Forelimb muscle (tissue), 1 donor: Measurements from ENCODE around the gene TTC28. TPM values are rescaled to one million over a fixed set of nuclear protein-coding genes. Genes with fewer than 3 reads are reported as not detected.

Experiments used
- DNase-seq: peaks from one replicate; pipeline ENCODE4 v3.0.0-alpha.2; 2013; ENCODE audit warnings: low read depth
- polyA plus RNA-seq: library from polyadenylated mRNA; unstranded; fragments of 120-200 nt; gene quantifications from one replicate; pipeline ENCODE4 v1.2.1, GENCODE V29; 2013; ENCODE audit not compliant: insufficient read length

Gene TTC28
- polyA plus RNA-seq, 1 donor: 24.9 TPM

DNA sequence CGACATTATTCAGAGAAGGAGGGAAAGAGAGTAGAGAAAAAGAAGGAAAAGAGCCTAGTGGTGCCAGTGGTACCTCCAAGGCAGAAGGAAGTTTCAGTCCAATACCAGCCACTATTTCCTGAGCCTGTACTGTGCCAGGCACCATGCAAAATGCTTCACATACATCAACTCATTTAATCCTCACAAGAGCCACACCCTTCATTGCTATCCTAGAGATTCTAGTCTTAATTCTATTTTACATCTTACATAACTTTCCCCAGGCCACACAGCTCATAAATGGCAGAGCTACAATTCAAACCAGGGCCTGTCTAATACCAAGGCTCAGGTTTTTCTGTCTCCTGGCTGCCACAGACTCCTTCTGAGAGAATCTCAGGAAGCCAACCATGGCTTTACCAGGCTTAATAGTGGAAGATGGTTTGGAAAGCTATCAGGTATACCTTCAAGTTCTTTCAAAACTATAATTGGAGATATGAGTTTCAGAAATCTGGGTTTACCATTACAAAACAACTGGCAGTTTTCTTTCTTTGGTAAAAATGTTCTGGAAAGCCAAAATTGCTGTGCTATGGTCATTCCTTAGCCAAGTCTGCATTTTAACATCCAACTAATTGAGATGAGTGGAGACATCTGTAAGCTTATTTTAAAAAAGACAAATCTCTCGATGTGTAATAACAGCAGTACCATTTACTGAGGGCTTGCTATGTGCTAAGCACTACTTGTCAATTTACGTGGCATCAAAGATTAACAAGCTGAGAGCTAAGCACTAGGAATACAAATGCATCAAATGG is 535.5 kb downstream of the TTC28 start:
- DNase-seq: no peak

DNA sequence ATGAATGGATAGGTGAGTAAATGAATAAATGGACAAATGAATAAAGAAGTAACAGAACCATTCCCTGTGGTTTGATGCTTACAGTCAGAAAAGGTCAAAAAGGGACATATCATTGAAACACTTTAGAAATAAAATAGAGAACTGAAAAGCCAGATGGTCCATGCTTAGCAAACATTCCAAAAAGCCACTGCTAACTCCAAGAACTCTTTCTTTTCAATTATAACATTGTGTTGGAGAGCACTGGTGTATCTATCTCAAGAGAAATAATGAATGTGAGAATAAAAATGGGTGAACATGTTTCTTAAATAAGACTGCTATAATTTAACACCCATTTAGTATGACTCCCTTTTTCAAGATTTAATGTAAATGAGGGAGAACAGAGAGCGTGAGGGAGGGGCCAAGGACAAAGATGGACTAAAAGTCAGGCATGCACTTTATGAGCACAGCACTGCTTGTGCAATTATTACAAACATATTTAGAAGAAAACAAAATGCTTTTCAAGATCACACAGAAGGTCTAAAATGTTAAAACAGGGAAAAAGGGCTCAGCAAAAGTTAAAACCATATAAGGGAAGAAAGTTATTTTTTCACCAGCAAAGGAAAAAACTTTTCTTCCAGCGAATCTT is 536.3 kb downstream of the TTC28 start:
- no peak for DNase-seq

DNA sequence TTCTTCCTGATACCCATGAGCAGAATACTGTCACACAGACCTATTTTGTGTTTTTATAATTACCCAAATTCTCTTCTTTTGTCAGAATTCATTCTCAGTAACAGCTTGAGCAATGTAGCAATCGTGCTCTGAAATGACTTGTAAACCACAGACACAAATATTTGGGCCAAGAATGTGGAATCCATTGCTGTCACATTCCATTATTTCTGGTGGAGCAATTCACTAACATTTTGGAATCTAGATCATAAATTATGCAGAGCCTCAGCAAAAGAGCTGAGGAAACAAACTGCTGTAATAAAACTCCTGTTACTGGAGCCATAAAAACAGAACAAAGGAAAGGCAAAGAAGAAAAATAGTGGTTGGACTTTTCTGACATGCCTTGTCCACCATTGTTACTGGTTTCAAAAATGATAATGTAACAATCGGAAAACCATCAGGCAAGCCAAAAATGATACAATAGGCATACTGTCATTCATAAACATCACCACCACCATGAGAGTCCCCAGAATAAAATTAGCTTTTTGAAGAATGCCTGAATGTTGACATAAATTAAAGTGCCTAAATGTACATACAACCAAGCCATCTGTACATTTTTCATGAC is 537.2 kb downstream of the TTC28 start:
- DNase-seq: peak; percentile 61

DNA sequence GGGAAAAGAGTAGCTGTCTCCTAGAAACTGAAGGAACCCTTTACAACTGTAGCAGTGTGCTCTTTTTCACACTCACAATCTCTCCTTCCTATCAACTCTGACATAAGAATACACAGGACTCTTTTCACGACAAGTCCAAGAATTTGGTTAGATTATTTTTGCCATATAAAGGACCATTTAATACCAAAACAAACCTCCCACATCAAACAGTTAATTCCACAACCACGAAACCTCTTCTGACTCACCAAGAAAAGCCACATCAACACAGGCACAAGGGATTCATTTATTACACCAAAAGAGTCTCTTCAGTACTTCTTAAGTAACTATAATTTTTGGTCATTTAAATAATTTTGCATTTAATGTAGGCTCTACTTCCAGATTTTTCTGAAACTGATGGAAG is 538.0 kb downstream of the TTC28 start:
- no peak for DNase-seq

DNA sequence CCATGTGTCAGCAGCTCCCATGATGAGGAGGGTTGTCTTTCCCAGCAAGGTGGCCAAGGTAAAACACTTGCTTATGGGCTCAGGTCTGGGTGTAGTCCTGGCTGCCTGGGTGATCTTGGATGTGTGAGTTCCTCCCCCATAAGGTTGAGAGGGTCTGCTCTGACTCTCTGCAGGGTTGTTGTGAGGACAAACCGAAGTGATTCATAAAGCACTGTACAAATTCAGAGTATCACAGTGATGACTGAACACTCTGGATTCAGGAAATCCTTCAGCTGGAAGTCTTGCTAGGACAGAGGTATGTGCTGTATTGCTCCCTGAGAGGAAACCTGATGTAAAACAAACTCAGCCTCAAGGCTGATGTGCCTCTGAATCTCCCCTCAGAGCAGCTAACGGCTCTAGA is 539.7 kb downstream of the TTC28 start:
- DNase-seq: no peak

DNA sequence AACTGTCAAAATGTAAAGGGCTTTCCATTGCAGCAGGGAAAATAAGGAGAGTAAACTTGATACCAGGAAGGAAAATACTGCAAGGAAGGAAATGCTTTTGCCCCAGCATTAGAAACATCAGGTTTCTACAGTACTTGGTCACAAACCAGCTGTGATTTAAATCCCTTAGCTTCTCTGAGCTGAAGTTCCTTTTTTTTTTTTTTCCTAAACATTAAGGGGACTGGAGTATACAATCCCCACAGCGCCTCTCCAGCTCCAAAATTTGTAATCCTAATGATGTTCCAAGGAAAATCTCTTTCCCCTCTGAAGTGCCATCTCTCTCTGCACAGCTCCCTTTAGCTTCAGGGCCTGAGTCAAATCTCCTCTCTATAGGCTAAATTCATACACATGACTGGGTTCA is 540.1 kb downstream of the TTC28 start:
- no peak for DNase-seq

DNA sequence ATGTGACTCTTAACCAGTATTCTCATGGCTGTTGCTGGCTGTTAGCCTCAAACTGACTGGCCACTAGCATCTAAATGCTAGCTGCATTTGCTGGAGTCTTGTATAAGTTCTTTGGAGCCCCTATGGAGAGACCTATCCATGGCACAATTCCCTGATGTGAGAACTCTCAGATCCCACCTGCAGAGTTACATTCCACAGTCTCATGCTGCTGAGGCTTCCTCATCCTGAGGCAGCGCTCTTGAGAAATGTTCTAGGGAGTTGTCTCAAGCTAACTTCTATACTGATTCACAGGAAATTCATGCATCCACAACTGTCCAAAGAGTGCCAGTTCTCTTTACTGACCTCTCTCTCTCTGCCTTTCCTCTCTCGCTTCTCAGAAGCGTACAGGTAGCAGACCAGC is 542.6 kb downstream of the TTC28 start:
- DNase-seq: no peak

DNA sequence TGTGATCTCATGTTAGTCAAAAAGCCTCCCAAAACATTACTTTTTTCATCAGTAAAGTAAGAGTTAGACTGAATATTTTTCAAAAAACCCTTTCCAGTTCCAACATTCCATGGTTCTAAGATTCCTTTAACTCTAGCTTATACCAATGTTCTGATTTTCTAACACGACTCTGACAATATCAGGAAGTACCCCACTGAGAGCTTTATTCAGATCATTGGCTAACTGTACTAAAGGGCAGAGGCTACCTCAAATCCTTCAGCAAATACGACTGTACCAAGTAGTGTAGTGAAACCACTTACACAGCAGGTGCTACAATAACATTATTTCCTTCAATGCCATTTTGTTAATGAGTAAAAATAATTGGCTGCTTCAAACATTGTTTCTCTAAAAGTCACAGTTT is 547.2 kb downstream of the TTC28 start:
- DNase-seq: no peak

DNA sequence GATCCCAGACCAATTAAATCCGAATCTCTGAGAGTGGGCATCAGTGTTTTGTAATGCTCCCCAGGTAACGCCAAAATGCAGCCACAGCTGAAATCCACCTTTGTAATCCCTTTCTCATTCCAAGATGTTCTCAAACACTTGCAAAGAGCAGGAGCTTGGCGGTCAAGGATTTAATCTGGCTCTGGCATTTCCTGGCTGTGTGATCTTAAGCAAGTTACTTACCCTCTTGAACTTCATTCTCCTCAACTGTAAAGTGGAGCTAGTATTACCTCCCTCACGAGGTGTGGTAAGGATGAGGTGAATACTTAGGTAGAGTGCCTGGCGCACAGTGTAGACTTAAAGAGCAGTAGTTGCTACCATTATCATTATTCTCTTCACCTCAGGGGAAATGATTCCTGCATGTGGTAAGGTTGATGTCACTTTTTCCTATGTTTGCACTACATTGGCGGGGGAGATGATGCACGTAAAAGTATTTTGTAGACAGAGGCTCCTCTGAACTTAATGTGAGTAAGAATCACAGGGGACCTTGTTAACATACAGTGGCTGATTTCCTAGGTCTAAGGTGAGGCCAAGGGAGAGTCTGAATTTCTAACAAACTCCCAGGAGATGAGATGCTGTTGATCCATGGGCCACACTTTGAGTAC is 550.2 kb downstream of the TTC28 start:
- DNase-seq: no peak

DNA sequence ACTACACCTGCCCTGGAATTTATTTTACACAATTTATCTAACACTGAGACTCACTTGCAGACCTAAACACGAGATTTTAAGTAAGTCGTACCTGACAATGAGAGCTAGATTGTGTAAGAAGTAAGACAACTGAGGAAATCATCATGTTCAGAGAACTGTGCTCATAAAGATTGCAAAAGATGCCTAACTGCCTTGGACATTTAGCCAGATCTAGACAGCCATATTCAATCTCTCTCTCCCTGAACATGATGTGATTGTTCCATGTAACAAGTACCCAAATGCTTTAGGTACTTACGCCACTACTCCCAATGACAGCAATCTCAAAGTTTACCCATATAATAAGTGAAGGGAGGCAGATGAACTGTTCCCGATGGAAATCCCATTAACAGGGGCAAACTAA is 550.8 kb downstream of the TTC28 start:
- no peak for DNase-seq

DNA sequence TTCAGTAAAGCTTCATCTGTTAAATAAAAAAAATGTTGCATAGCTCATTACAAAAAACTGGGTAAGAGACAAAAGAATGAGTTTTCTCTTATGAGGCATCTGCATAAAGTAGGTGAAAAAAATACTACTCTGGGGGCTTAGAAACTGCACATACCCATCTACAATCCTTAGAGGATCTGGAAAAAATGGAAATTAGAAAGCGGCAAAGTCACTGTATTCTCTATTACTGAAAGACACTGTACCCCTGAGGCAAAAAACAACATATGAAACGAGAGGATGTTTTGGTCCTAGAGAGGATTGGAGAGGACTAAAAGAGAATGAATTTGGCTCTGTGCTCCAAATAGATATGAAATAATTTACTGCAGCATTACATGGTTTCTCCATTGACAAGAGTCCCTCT is 553.8 kb downstream of the TTC28 start:
- DNase-seq: no peak

DNA sequence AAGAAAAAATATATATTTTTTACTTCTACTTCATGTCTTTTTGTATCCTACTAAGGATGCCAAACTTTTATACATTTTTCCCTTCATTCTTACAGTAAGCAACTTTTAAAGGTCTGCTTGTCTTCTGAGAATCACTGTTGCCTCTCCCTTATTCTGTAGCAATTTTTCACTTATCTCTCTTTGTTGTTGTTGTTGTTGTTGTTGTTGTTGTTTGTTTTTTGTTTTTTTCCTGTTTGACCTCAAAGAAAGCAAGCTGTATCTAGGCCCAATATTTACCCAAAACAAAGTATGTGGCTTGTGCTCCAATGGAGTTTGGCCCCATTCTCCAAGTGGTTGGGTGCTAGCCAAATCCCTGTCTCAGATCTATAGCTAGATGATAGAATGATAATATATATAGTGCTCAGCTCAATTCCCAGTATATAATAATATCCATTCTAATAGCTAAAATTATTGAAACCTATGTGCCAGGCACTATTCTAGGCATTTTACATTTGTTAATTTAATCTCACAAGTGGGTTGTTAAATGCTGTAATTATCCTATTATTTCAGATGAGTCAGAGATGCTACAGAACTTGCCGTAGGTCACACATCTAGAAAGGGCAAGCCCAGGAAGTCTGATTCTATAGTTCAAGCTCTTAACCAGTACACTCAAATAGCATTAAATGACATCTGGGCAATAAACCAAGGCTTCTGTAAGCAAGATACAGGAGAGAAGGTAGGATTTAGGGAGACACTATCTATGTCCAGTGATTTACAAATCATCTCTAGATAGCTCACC is 555.5 kb downstream of the TTC28 start:
- no peak for DNase-seq

DNA sequence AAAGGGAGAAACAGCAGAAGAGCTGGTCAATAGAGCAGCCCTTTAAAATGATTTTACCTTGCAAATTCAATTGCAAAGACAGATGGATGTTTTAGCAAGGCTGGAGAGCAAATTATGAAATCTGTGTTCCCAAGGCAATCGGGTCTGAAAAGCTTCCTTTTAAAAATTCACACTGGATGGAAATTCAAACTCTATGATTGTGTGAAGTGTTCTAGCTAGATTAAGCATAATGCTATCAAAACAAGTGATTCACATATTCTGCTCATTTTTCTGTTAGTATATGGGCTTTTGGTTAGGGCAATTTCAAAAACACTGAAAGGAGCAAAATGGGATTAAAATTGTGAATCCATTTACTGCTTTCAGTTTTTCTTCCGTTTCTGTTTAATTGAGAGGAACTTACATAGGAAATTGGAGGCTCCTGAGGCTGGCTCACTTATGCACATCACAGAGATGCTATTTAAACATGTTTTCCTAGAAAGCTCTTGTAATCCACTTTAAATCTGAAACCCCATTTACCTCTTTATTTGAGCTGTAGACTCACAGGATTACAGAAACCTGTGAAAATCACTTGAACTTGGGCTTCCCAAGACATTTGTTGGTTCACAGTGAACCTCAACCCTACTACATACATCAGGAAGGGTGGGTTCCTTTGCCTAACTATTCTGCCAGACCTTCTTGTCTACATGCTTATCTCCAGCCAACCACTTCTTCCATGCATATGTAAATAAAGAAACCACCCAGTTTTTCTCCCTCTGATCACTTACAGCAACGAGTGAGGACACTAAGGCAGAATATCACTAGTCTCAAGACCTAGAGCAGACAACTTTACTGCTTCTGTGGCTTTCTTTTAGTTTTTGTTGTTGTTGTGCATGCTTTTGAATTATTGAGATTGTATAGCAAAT is 558.7 kb downstream of the TTC28 start:
- DNase-seq: no peak

DNA sequence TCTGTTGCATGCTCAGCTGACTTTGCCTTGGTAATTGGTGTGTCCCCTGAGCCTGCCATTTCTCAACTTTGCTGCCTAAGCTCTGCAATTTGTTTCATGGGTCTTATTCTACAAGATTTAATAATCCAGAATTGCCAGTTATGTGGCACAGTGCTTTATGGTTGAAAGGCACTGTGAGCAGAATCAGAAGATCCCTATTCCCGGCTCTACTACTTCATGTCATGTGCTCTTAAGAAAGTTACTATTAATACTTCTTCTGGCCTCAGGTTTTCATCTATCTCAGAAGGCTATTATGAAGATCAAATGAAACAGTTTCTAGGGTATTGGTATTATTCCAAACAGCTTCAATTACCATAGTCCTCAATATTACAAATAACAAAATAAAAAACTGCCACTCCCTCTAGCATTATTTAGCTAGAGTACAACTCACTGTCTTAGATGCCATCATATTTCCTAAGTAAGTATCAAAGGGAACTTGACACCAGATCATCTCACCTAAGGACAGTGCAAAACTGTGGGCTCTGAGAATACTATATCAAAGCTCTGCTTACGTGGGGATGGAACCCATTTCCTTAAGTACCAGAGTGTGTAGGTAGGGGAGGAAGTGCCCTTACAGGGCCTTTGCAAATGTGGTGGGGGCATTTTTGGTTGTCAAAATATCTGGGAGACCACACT is 560.5 kb downstream of the TTC28 start:
- no peak for DNase-seq

DNA sequence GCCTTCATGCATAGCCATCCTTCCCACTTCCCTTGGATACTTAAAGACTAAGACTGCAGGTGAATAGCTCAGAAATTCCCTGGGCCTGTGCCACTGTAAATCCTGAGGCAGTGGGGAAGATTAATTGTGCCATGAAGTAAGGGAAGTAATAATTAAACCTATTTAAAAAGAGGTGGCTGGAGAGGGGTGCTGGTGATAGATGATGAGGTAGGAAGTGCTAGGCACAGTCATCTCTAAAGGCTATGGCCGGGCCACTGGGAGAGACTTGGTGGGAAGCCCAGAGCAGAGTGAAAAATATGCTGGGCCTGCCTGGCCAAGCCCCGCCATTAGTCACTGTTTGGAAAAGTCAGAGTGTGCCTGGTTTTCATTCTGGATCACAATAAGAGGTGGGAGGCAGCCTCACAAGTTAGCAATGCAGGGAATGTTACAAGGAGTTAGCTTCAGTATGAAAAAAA is 563.4 kb downstream of the TTC28 start:
- DNase-seq: peak; percentile 26

DNA sequence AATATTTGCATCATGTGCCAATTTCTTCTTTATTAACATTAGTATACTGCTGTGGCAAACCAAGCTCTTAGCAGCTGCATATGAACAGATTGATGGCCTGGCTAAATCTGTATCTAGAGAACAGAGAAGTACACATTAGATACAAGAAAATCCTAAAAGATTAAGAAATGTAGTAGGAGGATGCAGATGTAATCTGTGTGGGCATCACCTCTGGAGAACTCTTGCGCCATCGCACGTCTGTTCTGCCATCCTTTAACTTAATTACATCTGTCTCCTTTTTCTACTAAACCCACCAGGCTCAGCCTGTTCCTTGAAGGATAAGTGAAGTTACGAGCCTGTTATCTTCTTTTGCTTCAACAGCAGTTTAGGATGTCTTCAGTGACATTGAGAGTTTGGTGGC is 564.2 kb downstream of the TTC28 start:
- no peak for DNase-seq

DNA sequence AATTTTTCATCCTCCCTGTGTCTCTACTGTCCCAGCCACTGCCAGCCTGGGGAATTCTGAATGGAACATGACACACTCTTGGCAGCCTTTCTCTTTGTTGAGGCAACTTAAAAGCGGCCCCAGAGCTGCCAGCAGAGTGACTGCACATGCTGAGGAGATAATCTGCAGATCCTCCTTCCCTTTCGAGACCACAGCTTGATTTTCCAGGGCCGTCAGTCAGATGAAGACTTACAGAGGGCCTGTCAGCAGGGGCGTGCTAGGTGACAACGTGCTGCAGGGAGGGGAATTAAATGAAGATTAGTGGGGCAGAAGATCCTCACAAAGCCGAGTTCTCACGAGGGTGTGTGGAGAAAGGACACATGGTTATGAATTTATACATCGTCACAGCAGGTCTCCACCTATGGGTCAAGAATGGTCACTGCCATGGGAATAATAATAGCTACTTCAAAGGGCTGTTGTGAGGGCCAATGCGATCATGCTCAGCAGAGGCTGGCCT is 567.0 kb downstream of the TTC28 start:
- no peak for DNase-seq

DNA sequence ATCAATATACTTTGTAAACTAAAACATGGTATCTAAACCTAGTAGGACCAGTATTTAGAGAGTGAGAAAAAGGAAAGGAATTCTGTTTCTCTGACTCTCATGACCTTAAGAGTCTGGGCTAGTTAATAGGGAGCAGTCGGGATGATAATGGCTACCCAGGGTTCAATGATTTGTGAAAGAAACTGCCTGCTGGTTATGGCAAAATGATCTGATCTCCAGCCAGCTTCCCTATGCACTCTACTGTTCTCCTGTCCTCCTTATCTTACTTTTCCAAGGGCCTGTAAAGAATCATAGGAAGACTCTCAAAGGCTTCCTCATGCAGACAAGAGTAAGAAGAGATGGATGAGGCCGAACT is 567.5 kb downstream of the TTC28 start:
- no peak for DNase-seq

DNA sequence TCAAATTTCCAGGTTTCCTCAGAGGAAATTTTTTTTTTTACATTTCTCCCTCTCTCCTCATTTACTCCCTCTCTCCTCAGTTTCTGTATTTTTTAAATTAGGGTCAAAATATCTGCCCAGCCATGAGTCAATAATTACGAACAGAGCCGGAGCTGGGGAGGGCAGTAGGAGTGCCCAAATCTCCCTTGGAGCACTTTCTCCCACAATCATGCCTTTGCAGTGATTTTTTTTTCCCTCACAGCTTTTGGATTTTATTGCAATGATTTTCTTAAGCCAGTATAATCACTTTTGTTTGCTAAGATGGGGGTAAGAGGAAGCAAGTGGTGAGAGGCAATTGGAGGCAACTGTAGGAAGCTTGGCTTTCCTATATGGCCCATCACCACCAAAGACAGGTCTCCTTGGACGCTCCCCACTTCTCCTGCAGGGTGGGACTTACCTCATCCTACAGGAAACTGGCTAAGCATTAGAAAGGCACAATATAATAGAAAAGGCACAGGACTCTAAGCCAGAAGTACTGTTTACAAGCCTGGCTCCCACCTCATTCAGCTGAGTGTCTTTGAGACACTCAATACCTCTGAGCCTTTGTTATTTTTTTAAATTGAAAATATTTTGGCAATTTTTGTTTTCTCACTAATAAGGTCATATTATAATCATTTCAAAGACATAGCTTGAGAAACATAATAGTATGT is 568.0 kb downstream of the TTC28 start:
- DNase-seq: no peak

DNA sequence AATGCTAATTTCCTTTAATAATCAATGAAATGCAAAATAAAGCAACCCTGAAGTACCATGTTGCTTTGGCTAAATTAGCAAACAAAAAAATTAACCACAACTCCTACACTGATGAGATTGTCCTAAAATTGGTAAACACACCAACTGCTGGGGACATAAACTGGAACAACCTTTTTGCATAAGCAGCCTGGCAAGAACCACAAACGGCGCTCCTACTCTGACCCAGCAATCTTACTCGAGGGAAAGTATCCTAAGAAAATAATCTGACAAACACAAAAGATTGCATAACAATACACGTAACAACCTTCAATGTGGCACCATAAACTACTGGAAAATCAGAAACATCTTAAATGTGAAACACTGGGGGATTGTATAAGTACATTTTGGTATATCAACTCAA is 570.8 kb downstream of the TTC28 start:
- no peak for DNase-seq
